Suprapubic skin (tissue), 4 donors: Measurements from ENCODE around the gene NCBP1. TPM values are rescaled to one million over a fixed set of nuclear protein-coding genes. Genes with fewer than 3 reads are reported as not detected.

Source experiments
- DNase-seq, 2 donors: peaks; one replicate each; pipeline ENCODE4 v3.0.0-alpha.2; 2019; ENCODE audit warnings: low spot score in 2 of 2
- H3K27ac ChIP-seq: fragments of 200-600 bp; sonication (generic); one replicate; pipeline ENCODE4 v1.5.1; 2019
- H3K27me3 ChIP-seq: fragments of 200-600 bp; sonication (generic); one replicate; pipeline ENCODE4 v1.5.1; 2019
- H3K36me3 ChIP-seq: fragments of 200-600 bp; sonication (generic); one replicate; pipeline ENCODE4 v1.5.1; 2019
- H3K4me1 ChIP-seq: fragments of 200-600 bp; sonication (generic); one replicate; pipeline ENCODE4 v1.5.1; 2019
- H3K4me3 ChIP-seq: fragments of 200-600 bp; sonication (generic); one replicate; pipeline ENCODE4 v1.5.1; 2019; ENCODE audit warnings: mild to moderate bottlenecking
- H3K9me3 ChIP-seq: fragments of 200-600 bp; sonication (generic); one replicate; pipeline ENCODE4 v1.5.1; 2019
- EP300 ChIP-seq: sonication (generic); formaldehyde crosslinking; IDR thresholded peaks from one replicate; pipeline ENCODE4 v1.6.1; 2017; ENCODE audit warnings: antibody characterized with exemption
- POLR2A ChIP-seq, 2 donors: fragments of 450-650 bp; IDR thresholded peaks; one replicate each; pipeline ENCODE4 v1.6.1; 2017; ENCODE audit warnings: antibody characterized with exemption in 2 of 2, mild to moderate bottlenecking in 2 of 2, moderate library complexity in 2 of 2
- POLR2AphosphoS5 ChIP-seq, 3 donors: sonication (generic); formaldehyde crosslinking; IDR thresholded peaks; one replicate each; pipeline ENCODE4 v1.6.1; 2017; ENCODE audit warnings: antibody characterized with exemption in 3 of 3
- WGBS: methylation state at CpG from one replicate; pipeline ENCODE4 v1.1.5; 2018; 5-methylcytosine and 5-hydroxymethylcytosine counted together
- total RNA-seq, 4 donors: library from RNA; depleted of rRNA; stranded (reverse); fragments of >200 nt; gene quantifications; one replicate each; pipeline ENCODE4 v1.1.0, GENCODE V29; 2016
- TF ChIP-seq, protein P1 (sequence below), 2 donors: fragments of 200-600 bp in 1 of 2; fragments of 450-650 bp in 1 of 2; sonication (generic) in 1 of 2; IDR thresholded peaks; one replicate each; pipeline ENCODE4 v1.5.1; 2016 to 2019; ENCODE audit warnings: antibody characterized with exemption in 2 of 2, mild to moderate bottlenecking in 1 of 2, moderate library complexity in 1 of 2

NCBP1 gene
- total RNA-seq, 4 donors from 2014 or later: 13.6 to 43.9 (median 16.3) TPM

GRCh38 chr9:97703437-97704344 lies 70.1 kb downstream of the NCBP1 start:
- H3K4me1 ChIP-seq: no peaks in the 10 kb centered on the region
- TF ChIP-seq POLR2A (IDR thresholded peaks at IDR 0.05) (no peak), EP300 (no peak), POLR2AphosphoS5 (IDR thresholded peaks at IDR 0.05) (no peak)
- TF ChIP-seq, protein P1, sequence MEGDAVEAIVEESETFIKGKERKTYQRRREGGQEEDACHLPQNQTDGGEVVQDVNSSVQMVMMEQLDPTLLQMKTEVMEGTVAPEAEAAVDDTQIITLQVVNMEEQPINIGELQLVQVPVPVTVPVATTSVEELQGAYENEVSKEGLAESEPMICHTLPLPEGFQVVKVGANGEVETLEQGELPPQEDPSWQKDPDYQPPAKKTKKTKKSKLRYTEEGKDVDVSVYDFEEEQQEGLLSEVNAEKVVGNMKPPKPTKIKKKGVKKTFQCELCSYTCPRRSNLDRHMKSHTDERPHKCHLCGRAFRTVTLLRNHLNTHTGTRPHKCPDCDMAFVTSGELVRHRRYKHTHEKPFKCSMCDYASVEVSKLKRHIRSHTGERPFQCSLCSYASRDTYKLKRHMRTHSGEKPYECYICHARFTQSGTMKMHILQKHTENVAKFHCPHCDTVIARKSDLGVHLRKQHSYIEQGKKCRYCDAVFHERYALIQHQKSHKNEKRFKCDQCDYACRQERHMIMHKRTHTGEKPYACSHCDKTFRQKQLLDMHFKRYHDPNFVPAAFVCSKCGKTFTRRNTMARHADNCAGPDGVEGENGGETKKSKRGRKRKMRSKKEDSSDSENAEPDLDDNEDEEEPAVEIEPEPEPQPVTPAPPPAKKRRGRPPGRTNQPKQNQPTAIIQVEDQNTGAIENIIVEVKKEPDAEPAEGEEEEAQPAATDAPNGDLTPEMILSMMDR (IDR thresholded peaks at IDR 0.05): no peak
- H3K27me3 ChIP-seq: peaks cover 3% of the 10 kb centered on the region
- DNase-seq: no peak
- no peak overlapping the region for H3K27ac ChIP-seq
- H3K4me3 ChIP-seq: no peak overlapping the region
- 58% methylated on average over 11 of the region's 11 CpGs for WGBS
- H3K36me3 ChIP-seq: no peaks in the 10 kb centered on the region
- no peaks in the 10 kb centered on the region for H3K9me3 ChIP-seq

DNA sequence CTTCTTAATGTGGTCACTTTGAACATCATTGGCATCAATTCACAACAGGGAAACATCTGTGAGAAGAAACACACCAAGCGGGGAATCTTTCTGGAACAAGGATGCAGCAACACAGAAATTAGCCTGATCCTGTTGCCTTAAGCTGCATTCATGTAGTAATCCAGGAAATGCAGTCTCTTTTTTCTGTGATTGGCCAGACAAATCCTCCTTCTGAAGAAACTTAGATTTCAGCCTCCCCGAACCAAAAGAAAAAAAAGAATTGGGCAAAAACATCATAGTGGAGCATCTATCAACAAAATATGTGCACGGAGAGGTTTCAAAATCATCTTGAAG lies 70.7 kb downstream of the NCBP1 start:
- Histone ChIP-seq H3K27ac (no peak overlapping the region), H3K9me3 (no peaks in the 10 kb centered on the region), H3K36me3 (no peaks in the 10 kb centered on the region), H3K4me1 (no peaks in the 10 kb centered on the region), H3K4me3 (no peak overlapping the region), H3K27me3 (peaks cover 7% of the 10 kb centered on the region)
- TF ChIP-seq, protein P1 (IDR thresholded peaks at IDR 0.05): no peak
- TF ChIP-seq EP300 (no peak), POLR2A (IDR thresholded peaks at IDR 0.05) (no peak), POLR2AphosphoS5 (IDR thresholded peaks at IDR 0.05) (no peak)
- 61% methylated on average over 3 of the region's 3 CpGs for WGBS
- DNase-seq: no peak

GRCh38 chr9:97704851-97705250 lies 71.2 kb downstream of the NCBP1 start:
- DNase-seq: no peak
- Histone ChIP-seq H3K36me3 (no peaks in the 10 kb centered on the region), H3K9me3 (no peaks in the 10 kb centered on the region), H3K27me3 (peaks cover 7% of the 10 kb centered on the region), H3K4me3 (no peak overlapping the region), H3K27ac (no peak overlapping the region), H3K4me1 (no peaks in the 10 kb centered on the region)
- no peak for TF ChIP-seq EP300
- TF ChIP-seq, protein P1 (IDR thresholded peaks at IDR 0.05): no peak
- no peak for TF ChIP-seq POLR2A (IDR thresholded peaks at IDR 0.05)
- no peak for TF ChIP-seq POLR2AphosphoS5 (IDR thresholded peaks at IDR 0.05)
- 91% methylated on average over 4 of the region's 4 CpGs for WGBS

GRCh38 chr9:97705354-97705950 lies 71.8 kb downstream of the NCBP1 start:
- WGBS: 56% methylated on average over 3 of the region's 3 CpGs
- no peak for DNase-seq
- TF ChIP-seq, protein P1 (IDR thresholded peaks at IDR 0.05): no peak
- no peak for TF ChIP-seq EP300
- no peak for TF ChIP-seq POLR2AphosphoS5 (IDR thresholded peaks at IDR 0.05)
- TF ChIP-seq POLR2A (IDR thresholded peaks at IDR 0.05): no peak
- Histone ChIP-seq H3K4me3 (no peak overlapping the region), H3K27ac (no peak overlapping the region), H3K9me3 (no peaks in the 10 kb centered on the region), H3K4me1 (no peaks in the 10 kb centered on the region), H3K36me3 (no peaks in the 10 kb centered on the region), H3K27me3 (peaks cover 7% of the 10 kb centered on the region)

- no peak for DNase-seq
These were observed 72.6 kb downstream of the NCBP1 start for GRCh38 chr9:97706246-97706645.

More at GRCh38 chr9:97706246-97706645, 72.6 kb downstream of the NCBP1 start:
- Histone ChIP-seq H3K9me3 (no peaks in the 10 kb centered on the region), H3K27ac (no peak overlapping the region), H3K27me3 (peaks cover 7% of the 10 kb centered on the region), H3K4me1 (peaks cover 6% of the 10 kb centered on the region), H3K4me3 (no peak overlapping the region), H3K36me3 (no peaks in the 10 kb centered on the region)
- WGBS: 82% methylated on average over 2 of the region's 2 CpGs
- TF ChIP-seq EP300 (no peak), POLR2A (IDR thresholded peaks at IDR 0.05) (no peak), POLR2AphosphoS5 (IDR thresholded peaks at IDR 0.05) (no peak)
- TF ChIP-seq, protein P1 (IDR thresholded peaks at IDR 0.05): no peak
